OCI-LY3 (cell line): Measurements from ENCODE around the gene TBC1D21.

Source experiments
- H2AFZ ChIP-seq: fragments of 200-600, 300-600 bp; shearing (Covaris generic); 2 replicates; pipeline ENCODE4 v1.6.0; 2014; ENCODE audit warnings: antibody characterized with exemption, low read depth, low read length
- H3K27ac ChIP-seq: fragments of 200-600, 300-600 bp; sonication (generic); 2 replicates; pipeline ENCODE4 v1.5.1; 2014; ENCODE audit warnings: mild to moderate bottlenecking, low read length, moderate library complexity, mixed read lengths
- H3K27me3 ChIP-seq: fragments of 200-600, 300-600 bp; sonication (generic); 2 replicates; pipeline ENCODE4 v1.6.1; 2014; ENCODE audit warnings: low read depth, low read length, mixed read lengths
- H3K36me3 ChIP-seq: fragments of 200-600, 300-600 bp; sonication (generic); replicated peaks from 2 replicates; pipeline ENCODE3; 2014; ENCODE audit warnings: low read depth, low read length, mixed read lengths
- H3K4me1 ChIP-seq: fragments of 300-600, 200-600 bp; sonication (generic); 2 replicates; pipeline ENCODE4 v1.6.1; 2014; ENCODE audit warnings: low read length, mixed read lengths
- H3K4me2 ChIP-seq: fragments of 200-600, 300-600 bp; sonication (generic); 2 replicates; pipeline ENCODE4 v1.6.1; 2014; ENCODE audit warnings: low read length, mixed read lengths
- H3K4me3 ChIP-seq: fragments of 300-600, 200-600 bp; sonication (generic); 2 replicates; pipeline ENCODE4 v1.5.1; 2014; ENCODE audit warnings: antibody characterized with exemption, mild to moderate bottlenecking, low read length, moderate library complexity
- H3K79me2 ChIP-seq: fragments of 300-600, 200-600 bp; shearing (Covaris generic); 2 replicates; pipeline ENCODE4 v1.6.1; 2014; ENCODE audit warnings: mild to moderate bottlenecking, low read length, mixed read lengths
- H3K9ac ChIP-seq: fragments of 300-600, 200-600 bp; shearing (Covaris generic); 2 replicates; pipeline ENCODE4 v1.6.0; 2014; ENCODE audit warnings: mild to moderate bottlenecking, low read length, moderate library complexity
- H3K9me3 ChIP-seq: fragments of 200-600, 300-600 bp; shearing (Covaris generic); 2 replicates; pipeline ENCODE4 v1.6.1; 2014; ENCODE audit warnings: low read length, mixed read lengths; ENCODE audit not compliant: insufficient read depth
- H4K20me1 ChIP-seq: fragments of 200-600, 300-600 bp; sonication (generic); 2 replicates; pipeline ENCODE4 v1.6.1; 2016; ENCODE audit warnings: low read length, mixed read lengths; ENCODE audit not compliant: insufficient read depth
- CTCF ChIP-seq: fragments of 200-600, 300-600 bp; sonication (generic); IDR thresholded peaks from 2 replicates; pipeline ENCODE4 v1.5.1; 2014; ENCODE audit warnings: antibody characterized with exemption, low read length, low read depth
- EZH2phosphoT487 ChIP-seq: fragments of 200-600 bp; shearing (Covaris generic); IDR thresholded peaks from 2 replicates; pipeline ENCODE4 v1.6.1; 2018; ENCODE audit warnings: antibody characterized with exemption, mixed run types, low read depth

The TBC1D21 gene

DNA sequence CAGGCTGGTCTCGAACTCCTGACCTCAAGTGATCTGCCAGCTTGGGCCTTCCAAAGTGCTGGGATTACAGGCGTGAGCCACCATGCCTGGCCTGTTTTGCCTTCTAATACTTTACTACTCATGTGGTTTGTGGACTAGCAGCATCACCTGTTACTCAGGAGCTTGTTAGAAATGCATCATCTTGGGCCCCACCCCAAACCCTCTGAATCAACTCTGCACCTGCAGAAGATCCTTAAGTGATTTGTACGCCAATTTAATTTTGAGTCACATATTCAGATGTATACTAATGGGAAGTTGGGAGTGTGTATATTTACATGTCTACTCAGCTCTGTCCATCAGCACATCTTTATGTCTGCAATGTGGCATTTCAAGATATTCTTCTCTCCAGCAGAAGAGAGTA lies 6.1 kb downstream of the TBC1D21 start:
- no peak overlapping the region for H2AFZ ChIP-seq
- no peaks in the 10 kb centered on the region for H3K79me2 ChIP-seq
- peaks cover 7% of the 10 kb centered on the region for H3K4me1 ChIP-seq
- no peak overlapping the region for H3K9ac ChIP-seq
- no peak overlapping the region for H3K4me2 ChIP-seq
- no peaks in the 10 kb centered on the region for H3K9me3 ChIP-seq
- H3K4me3 ChIP-seq: no peak overlapping the region
- H3K36me3 ChIP-seq: no peaks in the 10 kb centered on the region
- TF ChIP-seq EZH2phosphoT487 (no peak), CTCF (no peak)
- H3K27ac ChIP-seq: no peak overlapping the region
- peaks cover 25% of the 10 kb centered on the region for H3K27me3 ChIP-seq
- H4K20me1 ChIP-seq: no peaks in the 10 kb centered on the region

DNA sequence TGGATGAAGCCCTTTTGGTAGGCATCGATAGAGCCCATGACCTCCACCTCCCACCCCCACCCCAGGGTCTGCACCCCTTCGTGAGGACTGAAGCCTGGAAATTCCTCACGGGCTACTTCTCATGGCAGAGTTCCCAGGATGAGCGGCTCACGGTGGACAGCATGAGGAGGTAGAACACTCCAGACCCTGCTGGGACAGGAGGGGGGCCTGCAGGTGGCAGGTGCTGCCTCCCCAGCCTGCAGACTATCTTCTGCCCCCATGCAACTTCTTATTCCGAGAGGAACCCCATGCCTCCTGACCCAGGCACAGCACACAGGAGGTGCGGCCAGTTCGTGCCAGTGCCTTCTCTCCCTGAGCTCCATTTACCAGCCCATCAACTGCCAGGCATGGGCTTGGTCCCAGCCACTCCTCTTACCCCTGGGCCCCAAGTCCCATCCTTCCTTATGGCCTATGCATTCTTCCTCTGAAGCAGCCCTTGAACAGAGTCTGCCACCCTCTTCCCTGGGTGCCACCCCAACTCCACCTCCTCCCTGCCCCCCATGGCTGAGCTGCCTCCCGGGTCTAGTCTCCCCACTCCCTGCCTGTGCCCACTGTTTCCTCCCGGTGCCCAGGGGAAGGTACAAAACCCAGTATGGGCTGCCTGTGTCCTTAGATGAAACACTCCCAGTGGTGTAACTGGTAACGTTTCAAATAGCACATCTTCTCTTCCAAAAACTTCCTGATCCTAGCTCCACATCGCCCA lies 8.4 kb downstream of the TBC1D21 start:
- TF ChIP-seq CTCF (no peak), EZH2phosphoT487 (no peak)
- no peak overlapping the region for H3K9ac ChIP-seq
- no peak overlapping the region for H3K27ac ChIP-seq
- H3K36me3 ChIP-seq: no peaks in the 10 kb centered on the region
- H2AFZ ChIP-seq: no peak overlapping the region
- H3K4me3 ChIP-seq: no peak overlapping the region
- no peaks in the 10 kb centered on the region for H3K79me2 ChIP-seq
- H3K27me3 ChIP-seq: peaks cover 21% of the 10 kb centered on the region
- H3K4me2 ChIP-seq: no peak overlapping the region
- H4K20me1 ChIP-seq: no peaks in the 10 kb centered on the region
- no peaks in the 10 kb centered on the region for H3K9me3 ChIP-seq
- H3K4me1 ChIP-seq: peaks cover 8% of the 10 kb centered on the region

- peaks cover 9% of the 10 kb centered on the region for H3K4me1 ChIP-seq
- H3K27me3 ChIP-seq: peaks cover 16% of the 10 kb centered on the region
- H3K27ac ChIP-seq: no peak overlapping the region
- no peaks in the 10 kb centered on the region for H3K9me3 ChIP-seq
- no peaks in the 10 kb centered on the region for H4K20me1 ChIP-seq
- no peak overlapping the region for H3K4me2 ChIP-seq
- H2AFZ ChIP-seq: no peak overlapping the region
- TF ChIP-seq CTCF: no peak
- no peak for TF ChIP-seq EZH2phosphoT487
- no peaks in the 10 kb centered on the region for H3K36me3 ChIP-seq
- no peak overlapping the region for H3K9ac ChIP-seq
- no peak overlapping the region for H3K4me3 ChIP-seq
- no peaks in the 10 kb centered on the region for H3K79me2 ChIP-seq
These were observed 9.5 kb downstream of the TBC1D21 start for GRCh38 chr15:73882761-73883419.

DNA sequence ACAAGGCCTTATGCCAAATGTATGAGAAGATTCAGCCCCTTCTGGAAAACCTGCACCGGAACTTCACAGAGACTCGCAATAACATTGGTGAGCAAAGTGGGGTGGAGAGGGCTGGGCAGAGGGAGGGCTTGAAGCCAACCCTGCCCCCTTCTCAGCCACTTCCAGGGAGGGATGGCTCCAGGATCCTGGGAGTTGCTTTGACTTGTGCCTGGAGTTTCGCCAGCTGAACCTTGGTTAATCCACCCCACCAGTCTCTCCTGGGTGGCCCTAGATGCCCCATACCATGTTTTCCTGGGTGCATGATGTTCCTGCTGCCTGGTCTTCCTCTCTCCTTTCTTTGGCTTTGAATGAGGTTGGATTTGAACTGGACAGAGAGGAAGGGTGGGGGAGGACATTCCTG lies 10.8 kb downstream of the TBC1D21 start:
- TF ChIP-seq EZH2phosphoT487 (no peak), CTCF (no peak)
- Histone ChIP-seq H3K27ac (no peak overlapping the region), H3K27me3 (peaks cover 19% of the 10 kb centered on the region), H3K9me3 (no peaks in the 10 kb centered on the region), H3K4me1 (peaks cover 9% of the 10 kb centered on the region), H3K79me2 (no peaks in the 10 kb centered on the region), H3K9ac (no peak overlapping the region), H3K36me3 (no peaks in the 10 kb centered on the region), H3K4me3 (no peak overlapping the region), H3K4me2 (no peak overlapping the region), H2AFZ (no peak overlapping the region), H4K20me1 (no peaks in the 10 kb centered on the region)
